ENCODE measurements around the gene LPAR5.

DNA sequence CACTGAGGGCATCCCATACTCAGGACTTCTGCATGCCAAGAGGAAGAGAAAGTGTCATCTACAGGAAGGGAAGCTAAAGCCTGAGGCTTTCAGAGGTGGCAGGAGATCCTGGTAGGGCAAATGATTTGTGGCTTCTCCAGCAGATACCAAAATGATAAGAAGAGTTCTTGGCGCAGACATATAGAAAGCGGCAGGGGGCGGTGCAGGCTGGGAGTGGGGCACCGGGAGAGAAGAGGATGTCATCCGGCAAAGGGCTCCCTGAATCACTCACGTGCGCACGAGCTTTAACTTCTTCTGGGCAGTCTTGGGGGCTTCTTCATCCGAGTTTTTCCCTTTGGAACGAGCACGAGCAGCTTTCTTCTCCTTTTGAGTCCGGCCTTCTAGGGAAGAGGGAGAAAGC is 16.6 kb upstream of the LPAR5 start:
- TF ChIP-seq, protein P1, sequence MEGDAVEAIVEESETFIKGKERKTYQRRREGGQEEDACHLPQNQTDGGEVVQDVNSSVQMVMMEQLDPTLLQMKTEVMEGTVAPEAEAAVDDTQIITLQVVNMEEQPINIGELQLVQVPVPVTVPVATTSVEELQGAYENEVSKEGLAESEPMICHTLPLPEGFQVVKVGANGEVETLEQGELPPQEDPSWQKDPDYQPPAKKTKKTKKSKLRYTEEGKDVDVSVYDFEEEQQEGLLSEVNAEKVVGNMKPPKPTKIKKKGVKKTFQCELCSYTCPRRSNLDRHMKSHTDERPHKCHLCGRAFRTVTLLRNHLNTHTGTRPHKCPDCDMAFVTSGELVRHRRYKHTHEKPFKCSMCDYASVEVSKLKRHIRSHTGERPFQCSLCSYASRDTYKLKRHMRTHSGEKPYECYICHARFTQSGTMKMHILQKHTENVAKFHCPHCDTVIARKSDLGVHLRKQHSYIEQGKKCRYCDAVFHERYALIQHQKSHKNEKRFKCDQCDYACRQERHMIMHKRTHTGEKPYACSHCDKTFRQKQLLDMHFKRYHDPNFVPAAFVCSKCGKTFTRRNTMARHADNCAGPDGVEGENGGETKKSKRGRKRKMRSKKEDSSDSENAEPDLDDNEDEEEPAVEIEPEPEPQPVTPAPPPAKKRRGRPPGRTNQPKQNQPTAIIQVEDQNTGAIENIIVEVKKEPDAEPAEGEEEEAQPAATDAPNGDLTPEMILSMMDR (IDR thresholded peaks at IDR 0.05) = no peak
- TF ChIP-seq EP300 (IDR thresholded peaks at IDR 0.05) = no peak
